Psoas muscle (tissue), 8 donors: Measurements from ENCODE around the gene GJD4. TPM values are rescaled to one million over a fixed set of nuclear protein-coding genes. Genes with fewer than 3 reads are reported as not detected.

Experiments used
- ATAC-seq, 4 donors: fragments of 200-7000 bp; cut with Tn5 transposase; one replicate each; pipeline ENCODE4 v1.9.1; 2020; ENCODE audit warnings: moderate library complexity in 3 of 4, mild to moderate bottlenecking in 2 of 4
- DNase-seq, 2 donors: peaks; one replicate each; pipeline ENCODE4 v3.0.0-alpha.2; 2020
- H3K27ac ChIP-seq: fragments of 200-600 bp; one replicate; pipeline ENCODE4 v1.8.0; 2022
- H3K27me3 ChIP-seq, 3 donors: fragments of 200-600 bp in 1 of 3; one replicate each; pipeline versions ENCODE4 v1.6.1 to v1.8.0; 2013 to 2022; ENCODE audit warnings: low read length in 2 of 3, mild to moderate bottlenecking in 2 of 3, moderate library complexity in 1 of 3; ENCODE audit not compliant: insufficient read depth in 3 of 3
- H3K36me3 ChIP-seq, 2 donors: fragments of 200-600 bp in 1 of 2; one replicate each; pipeline versions ENCODE4 v1.6.1 to v1.8.0; 2013 to 2022; ENCODE audit warnings: low read depth in 1 of 2, mild to moderate bottlenecking in 1 of 2, moderate library complexity in 1 of 2; ENCODE audit not compliant: insufficient read depth in 1 of 2
- H3K4me1 ChIP-seq: fragments of 200-600 bp; one replicate; pipeline ENCODE4 v1.8.0; 2022
- H3K4me3 ChIP-seq: fragments of 200-600 bp; one replicate; pipeline ENCODE4 v1.8.0; 2022; ENCODE audit warnings: mild to moderate bottlenecking
- H3K9me3 ChIP-seq: fragments of 200-600 bp; one replicate; pipeline ENCODE4 v1.8.0; 2022
- CTCF ChIP-seq: fragments of 200-600 bp; IDR thresholded peaks from one replicate; pipeline ENCODE4 v1.8.0; 2022; ENCODE audit warnings: antibody characterized with exemption
- WGBS, 3 donors: extraction: QIAGEN DNeasy Blood & Tissue Kit; methylation state at CpG; one replicate each; pipeline versions ENCODE4 v1.1.6 to v1.1.7; 2013; 5-methylcytosine and 5-hydroxymethylcytosine counted together
- intact Hi-C, 2 donors: fragments of 100-400 bp; cut with DNase I; formaldehyde crosslinking; loops; one replicate each; pipeline versions ENCODE4 v1.11.0 to v1.14.2; 2022
- long read RNA-seq, 2 donors: library from polyadenylated mRNA; unstranded; transcript quantifications; one replicate each; pipeline ENCODE4 v2.0.0, GENCODE V29; 2021
- polyA plus RNA-seq, 3 donors: library from polyadenylated mRNA; stranded (reverse); fragments of 200-250 nt; gene quantifications; one replicate each; pipeline ENCODE4 v1.2.3, GENCODE V29; 2013
- total RNA-seq, 4 donors: library from RNA; stranded (reverse); fragmentation: NEBNext Ultra II Directional in 2 of 4; extraction: Animal tissue kit (Norgen Biotek cat#: 25700) in 2 of 4; gene quantifications; one replicate each; pipeline versions ENCODE4 v1.2.1 to v1.2.4, GENCODE V29; 2021 to 2023
- donor health status: healthy with polysubstance abuse.
- donor health status: DM: no; HTN: no; CAD: no; lungs with moderate emphysema.
- donor health status: Bipolar disorder and iron deficiency.
- donor health status: healthy.
- donor health status: DM: yes; HTN: yes; CAD: no.
- donor health status: DM: no; HTN: no; CAD: no.
- donor health status: DM: no; HTN: no; CAD: no.
- donor health status: DM: yes; HTN: yes; CAD: no.

The GJD4 gene, protein sequence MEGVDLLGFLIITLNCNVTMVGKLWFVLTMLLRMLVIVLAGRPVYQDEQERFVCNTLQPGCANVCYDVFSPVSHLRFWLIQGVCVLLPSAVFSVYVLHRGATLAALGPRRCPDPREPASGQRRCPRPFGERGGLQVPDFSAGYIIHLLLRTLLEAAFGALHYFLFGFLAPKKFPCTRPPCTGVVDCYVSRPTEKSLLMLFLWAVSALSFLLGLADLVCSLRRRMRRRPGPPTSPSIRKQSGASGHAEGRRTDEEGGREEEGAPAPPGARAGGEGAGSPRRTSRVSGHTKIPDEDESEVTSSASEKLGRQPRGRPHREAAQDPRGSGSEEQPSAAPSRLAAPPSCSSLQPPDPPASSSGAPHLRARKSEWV
- not detected for total RNA-seq
- under 1 TPM in 1 of 3 donors, not detected in 2; 0.03 TPM for polyA plus RNA-seq
- long read RNA-seq, donor 1: 0 reads
- long read RNA-seq, donor 2: 0 reads

DNA sequence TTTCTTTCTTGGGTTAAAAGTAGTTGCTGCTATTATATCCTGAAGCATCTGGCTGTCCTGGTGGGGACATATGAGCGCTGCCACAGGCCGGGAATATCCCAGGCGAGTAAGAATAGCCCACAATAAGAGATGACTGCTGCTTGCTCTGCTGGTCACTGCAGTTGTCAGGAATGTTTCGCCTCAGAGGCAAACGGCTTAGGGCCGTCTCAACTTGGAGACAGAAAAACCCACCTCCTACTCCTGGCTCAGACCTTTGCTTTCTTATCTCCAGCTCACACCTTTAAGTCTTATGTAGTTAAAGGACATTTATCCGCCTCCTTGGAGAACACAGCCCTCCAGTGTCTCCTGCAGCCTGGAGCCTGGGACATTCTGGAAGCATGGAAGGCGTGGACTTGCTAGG is at the start of gene GJD4:
Gene GJD4 (plus strand): TSS at position 151 of the 400 bp plus-strand sequence. CDS start 227 bp downstream, at position 378.
- no peak for ATAC-seq
- 62 to 66% (median 66%) methylated on average over 8 of the region's 8 CpGs for WGBS, 3 donors
- Histone ChIP-seq H3K36me3 (no peaks in the 10 kb centered on the region), H3K4me1 (peaks cover 10% of the 10 kb centered on the region), H3K9me3 (no peaks in the 10 kb centered on the region), H3K27ac (no peak within 1 kb of the TSS), H3K4me3 (no peak within 1 kb of the TSS), H3K27me3 (peaks cover 0 to 55% (median 18%) of the 10 kb centered on the region in 3 donors)
- DNase-seq: no peak
- intact Hi-C loops: no loop called here
- no peak for TF ChIP-seq CTCF

- WGBS, 3 donors: 90 to 94% (median 90%) methylated on average over 6 of the region's 6 CpGs
- H3K4me3 ChIP-seq: no peak overlapping the region
- ATAC-seq: peak; percentile 68 to 79 (median 74)
- intact Hi-C loops: loop anchor here in 1 of 2 donors (2.0 kb wide), 1 partner anchor 315 kb away; no protein-coding TSS in a partner anchor
- H3K4me1 ChIP-seq: peaks cover 33% of the 10 kb centered on the region
- DNase-seq: no peak
- peak overlapping the region; percentile 38 for H3K27ac ChIP-seq
- H3K9me3 ChIP-seq: no peaks in the 10 kb centered on the region
- peaks cover 2 to 10% of the 10 kb centered on the region in 2 donors for H3K36me3 ChIP-seq
- no peak for TF ChIP-seq CTCF
- H3K27me3 ChIP-seq: no peaks in the 10 kb centered on the region
These were observed 48.9 kb upstream of the GJD4 start for GRCh38 chr10:35555962-35556930.

- DNase-seq: no peak
- Histone ChIP-seq H3K4me3 (no peak overlapping the region), H3K27ac (no peak overlapping the region), H3K9me3 (no peaks in the 10 kb centered on the region), H3K4me1 (peaks cover 34% of the 10 kb centered on the region), H3K27me3 (no peaks in the 10 kb centered on the region), H3K36me3 (peaks cover 2 to 7% of the 10 kb centered on the region in 2 donors)
- no peak for ATAC-seq
- WGBS, 3 donors: 91 to 98% (median 94%) methylated on average over 1 of the region's 1 CpG
- no peak for TF ChIP-seq CTCF
- intact Hi-C loops: no loop called here
These were observed 46.9 kb upstream of the GJD4 start for GRCh38 chr10:35558276-35558675.

GRCh38 chr10:35559416-35559815 is 45.7 kb upstream of the GJD4 start:
- Histone ChIP-seq H3K4me3 (no peak overlapping the region), H3K36me3 (peaks cover 2 to 3% of the 10 kb centered on the region in 2 donors), H3K4me1 (peaks cover 34% of the 10 kb centered on the region), H3K9me3 (no peaks in the 10 kb centered on the region), H3K27me3 (no peaks in the 10 kb centered on the region), H3K27ac (no peak overlapping the region)
- WGBS, 3 donors: 78 to 94% (median 81%) methylated on average over 5 of the region's 5 CpGs
- intact Hi-C loops: no loop called here
- TF ChIP-seq CTCF: no peak
- no peak for DNase-seq
- no peak for ATAC-seq
